SK-N-SH treated with all-trans-retinoic acid at 6 μM for 48 hours (cell line): Measurements from ENCODE around the gene NAP1L4.

ENCODE experiments used
- ARNTL ChIP-seq: fragments of 450-650 bp; formaldehyde crosslinking; IDR thresholded peaks from 2 replicates; pipeline ENCODE4 v1.5.0; 2020; ENCODE audit warnings: low read depth, mild to moderate bottlenecking, moderate library complexity, borderline replicate concordance
- BACH2 ChIP-seq: fragments of 250-450 bp; sonication (Bioruptor Pico); IDR thresholded peaks from 2 replicates; pipeline ENCODE4 v1.9.0; 2021; ENCODE audit warnings: mild to moderate bottlenecking, borderline replicate concordance
- GLIS3 ChIP-seq: fragments of 250-450 bp; sonication (Bioruptor Pico); IDR thresholded peaks from 2 replicates; pipeline ENCODE4 v1.5.0; 2020; ENCODE audit warnings: mild to moderate bottlenecking, moderate library complexity
- PATZ1 ChIP-seq: fragments of 250-450 bp; sonication (Bioruptor Pico); IDR thresholded peaks from 2 replicates; pipeline ENCODE4 v1.8.0; 2020; ENCODE audit warnings: mild to moderate bottlenecking, moderate library complexity, borderline replicate concordance
- SNAI2 ChIP-seq: fragments of 250-450 bp; sonication (Bioruptor Pico); IDR thresholded peaks from 2 replicates; pipeline ENCODE4 v1.5.0; 2020; ENCODE audit warnings: mild to moderate bottlenecking, moderate library complexity
- TCF4 ChIP-seq: fragments of 250-450 bp; sonication (Bioruptor Pico); IDR thresholded peaks from 2 replicates; pipeline ENCODE4 v1.8.0; 2021; ENCODE audit warnings: mild to moderate bottlenecking, moderate library complexity, borderline replicate concordance
- TSHZ2 ChIP-seq: fragments of 250-450 bp; sonication (Bioruptor Pico); IDR thresholded peaks from 2 replicates; pipeline ENCODE4 v1.5.0; 2020; ENCODE audit warnings: mild to moderate bottlenecking, moderate library complexity
- ZC3H10 ChIP-seq: fragments of 250-450 bp; sonication (Bioruptor Pico); IDR thresholded peaks from 2 replicates; pipeline ENCODE4 v1.5.1; 2021; ENCODE audit warnings: mild to moderate bottlenecking, moderate library complexity
- ZFP3 ChIP-seq: fragments of 250-450 bp; sonication (Bioruptor Pico); IDR thresholded peaks from 2 replicates; pipeline ENCODE4 v1.5.0; 2020; ENCODE audit warnings: mild to moderate bottlenecking, moderate library complexity

GRCh38 chr11:3026803-3027202 is 34.7 kb upstream of the NAP1L4 start:
- TF ChIP-seq PATZ1 (CRISPR knock-in tag), result no peak
- no peak for TF ChIP-seq SNAI2
- TF ChIP-seq GLIS3 (CRISPR knock-in tag), result no peak
- no peak for TF ChIP-seq ZFP3 (CRISPR knock-in tag)
- no peak for TF ChIP-seq BACH2 (CRISPR knock-in tag)
- TF ChIP-seq TSHZ2, result no peak
- no peak for TF ChIP-seq TCF4 (CRISPR knock-in tag)
- TF ChIP-seq ARNTL (CRISPR knock-in tag), result no peak
- no peak for TF ChIP-seq ZC3H10 (CRISPR knock-in tag)
